Measurements from ENCODE around the gene CFAP299. TPM values are rescaled to one million over a fixed set of nuclear protein-coding genes. Genes with fewer than 3 reads are reported as not detected.

The CFAP299 gene
- total RNA-seq, 1 donor from 2014 or later, result not detected

DNA sequence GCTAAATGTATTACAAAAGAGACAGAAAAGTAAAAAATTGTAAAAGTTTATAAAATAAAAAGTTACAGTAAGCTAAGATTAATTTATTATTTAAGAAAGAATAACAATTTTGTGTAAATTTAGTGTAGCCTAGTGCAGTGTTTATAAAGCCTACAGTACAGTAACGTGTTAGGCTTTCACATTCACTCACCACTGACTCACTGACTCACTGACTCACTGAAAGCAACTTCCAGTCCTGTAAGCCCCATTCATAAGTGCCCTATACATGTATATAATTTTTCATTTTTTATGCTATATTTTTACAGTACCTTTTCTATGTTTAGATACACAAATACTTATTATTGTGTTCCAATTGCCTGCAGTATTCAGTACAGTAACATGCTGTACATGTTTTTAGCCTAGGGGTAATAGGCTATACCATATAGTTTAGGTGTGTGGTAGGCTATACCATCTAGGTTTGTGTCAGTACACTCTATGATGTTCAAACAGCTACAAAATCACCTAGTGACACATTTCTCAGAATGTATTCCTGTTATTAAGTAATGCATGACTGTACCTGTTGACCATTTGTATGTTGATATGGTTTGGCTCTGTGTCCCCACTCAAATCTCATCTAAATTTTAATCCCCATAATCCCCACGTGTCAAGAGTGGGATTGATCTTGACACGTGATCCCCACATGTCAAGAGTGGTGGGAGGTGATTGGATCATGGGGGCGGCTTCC is 57.9 kb downstream of the CFAP299 start:
- Mint-ChIP-seq H3K36me3 (ENCODE audit: low read depth, unreplicated experiment) (no peaks in the 10 kb centered on the region), H3K27ac (ENCODE audit: unreplicated experiment) (no peak overlapping the region), H3K27me3 (ENCODE audit: unreplicated experiment) (no peaks in the 10 kb centered on the region), H3K4me1 (ENCODE audit: unreplicated experiment) (no peaks in the 10 kb centered on the region), H3K9me3 (ENCODE audit: unreplicated experiment) (no peaks in the 10 kb centered on the region), H3K4me3 (ENCODE audit: unreplicated experiment) (no peak overlapping the region)
- no peak for DNase-seq (ENCODE audit: low spot score)
- no peak for TF ChIP-seq CTCF (IDR thresholded peaks at IDR 0.05; ENCODE audit: unreplicated experiment)

GRCh38 chr4:80393970-80394250 is 58.4 kb downstream of the CFAP299 start:
- H3K27me3 Mint-ChIP-seq (ENCODE audit: unreplicated experiment), result no peaks in the 10 kb centered on the region
- H3K4me1 Mint-ChIP-seq (ENCODE audit: unreplicated experiment), result no peaks in the 10 kb centered on the region
- no peak for TF ChIP-seq CTCF (IDR thresholded peaks at IDR 0.05; ENCODE audit: unreplicated experiment)
- H3K36me3 Mint-ChIP-seq (ENCODE audit: low read depth, unreplicated experiment), result no peaks in the 10 kb centered on the region
- no peak overlapping the region for H3K27ac Mint-ChIP-seq (ENCODE audit: unreplicated experiment)
- no peak for DNase-seq (ENCODE audit: low spot score)
- H3K4me3 Mint-ChIP-seq (ENCODE audit: unreplicated experiment), result no peak overlapping the region
- no peaks in the 10 kb centered on the region for H3K9me3 Mint-ChIP-seq (ENCODE audit: unreplicated experiment)

- Mint-ChIP-seq H3K9me3 (ENCODE audit: unreplicated experiment) (no peaks in the 10 kb centered on the region), H3K27me3 (ENCODE audit: unreplicated experiment) (peaks cover 1% of the 10 kb centered on the region), H3K4me3 (ENCODE audit: unreplicated experiment) (no peak overlapping the region), H3K27ac (ENCODE audit: unreplicated experiment) (no peak overlapping the region), H3K36me3 (ENCODE audit: low read depth, unreplicated experiment) (no peaks in the 10 kb centered on the region), H3K4me1 (ENCODE audit: unreplicated experiment) (no peaks in the 10 kb centered on the region)
- no peak for TF ChIP-seq CTCF (IDR thresholded peaks at IDR 0.05; ENCODE audit: unreplicated experiment)
- DNase-seq (ENCODE audit: low spot score), result no peak
Observed at GRCh38 chr4:80407246-80407645, 71.7 kb downstream of the CFAP299 start.

GRCh38 chr4:80409809-80410208 is 74.3 kb downstream of the CFAP299 start:
- no peak for TF ChIP-seq CTCF (IDR thresholded peaks at IDR 0.05; ENCODE audit: unreplicated experiment)
- no peak for DNase-seq (ENCODE audit: low spot score)
- H3K27me3 Mint-ChIP-seq (ENCODE audit: unreplicated experiment), result peaks cover 1% of the 10 kb centered on the region
- no peak overlapping the region for H3K27ac Mint-ChIP-seq (ENCODE audit: unreplicated experiment)
- H3K9me3 Mint-ChIP-seq (ENCODE audit: unreplicated experiment), result no peaks in the 10 kb centered on the region
- no peaks in the 10 kb centered on the region for H3K36me3 Mint-ChIP-seq (ENCODE audit: low read depth, unreplicated experiment)
- H3K4me1 Mint-ChIP-seq (ENCODE audit: unreplicated experiment), result no peaks in the 10 kb centered on the region
- H3K4me3 Mint-ChIP-seq (ENCODE audit: unreplicated experiment), result no peak overlapping the region

DNA sequence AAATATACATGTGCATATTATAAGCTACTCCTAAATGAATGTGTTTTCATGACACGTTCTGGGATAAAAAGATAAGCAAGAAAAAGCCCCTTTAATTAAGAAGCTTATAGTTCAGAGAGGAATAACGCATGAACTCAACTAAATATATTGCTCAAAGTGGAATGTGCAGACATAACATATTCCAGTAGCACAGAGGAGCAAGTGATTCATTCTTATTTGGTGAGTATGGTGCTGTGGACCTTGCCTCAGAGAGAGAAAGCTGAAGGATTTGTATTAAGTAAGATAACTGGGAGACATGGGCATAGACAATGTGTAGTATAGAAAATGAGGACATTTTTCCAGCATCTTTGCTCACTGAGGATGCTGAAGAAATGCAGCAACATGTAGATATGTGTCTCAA is 76.8 kb downstream of the CFAP299 start:
- no peak for DNase-seq (ENCODE audit: low spot score)
- peaks cover 1% of the 10 kb centered on the region for H3K27me3 Mint-ChIP-seq (ENCODE audit: unreplicated experiment)
- no peak for TF ChIP-seq CTCF (IDR thresholded peaks at IDR 0.05; ENCODE audit: unreplicated experiment)
- H3K4me3 Mint-ChIP-seq (ENCODE audit: unreplicated experiment), result no peak overlapping the region
- no peak overlapping the region for H3K27ac Mint-ChIP-seq (ENCODE audit: unreplicated experiment)
- no peaks in the 10 kb centered on the region for H3K9me3 Mint-ChIP-seq (ENCODE audit: unreplicated experiment)
- no peaks in the 10 kb centered on the region for H3K36me3 Mint-ChIP-seq (ENCODE audit: low read depth, unreplicated experiment)
- no peaks in the 10 kb centered on the region for H3K4me1 Mint-ChIP-seq (ENCODE audit: unreplicated experiment)

All from endothelial cell (in vitro differentiated cells).